ENCODE results near the gene CPVL. TPM values are rescaled to one million over a fixed set of nuclear protein-coding genes. Genes with fewer than 3 reads are reported as not detected.

The CPVL gene
- total and polyA plus RNA-seq, 2 of the 8 experiments (the other 6 are each of a cell fraction or from before 2014, with no cell fraction given): 40.0 to 55.0 TPM

DNA sequence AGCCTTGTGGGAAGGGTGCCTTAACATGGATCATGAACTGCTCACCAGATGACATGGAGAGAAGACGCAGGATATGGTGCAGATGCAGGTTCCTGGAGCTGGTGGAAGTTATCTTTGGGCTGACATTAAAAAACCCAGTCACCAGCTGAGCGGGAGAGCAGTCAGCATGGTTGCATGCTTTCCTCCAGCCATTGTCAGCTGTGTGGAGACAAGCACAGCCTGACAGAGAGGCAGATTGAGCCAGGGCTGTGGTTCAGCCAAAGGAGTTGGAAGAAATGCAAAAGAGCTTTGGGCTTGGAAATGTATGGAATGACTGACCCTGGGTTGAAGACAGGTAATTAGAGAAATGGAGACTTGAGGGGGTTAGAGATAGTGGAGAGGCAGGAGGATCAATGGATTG is 79.7 kb downstream of the CPVL start:
- no peaks in the 10 kb centered on the region; the same call in 1 of the 2 replicates for H3K23me2 ChIP-seq (ENCODE audit: low read depth, low read length)
- H3K18ac ChIP-seq (ENCODE audit: extremely low read depth, low read length): no peak overlapping the region
- no peak overlapping the region for H3K4me2 ChIP-seq (ENCODE audit: insufficient read depth in 1 of 2, low read depth in 2 of 2, low read length in 2 of 2)
- H3K27me3 ChIP-seq (replicated peaks in 1 of 4; ENCODE audit: control insufficient read depth in 3 of 4, extremely low read depth in 1 of 4, insufficient read depth in 3 of 4, low read length in 3 of 4): no peaks in the 10 kb centered on the region
- H2AFZ ChIP-seq (ENCODE audit: low read length): no peak overlapping the region
- no peak overlapping the region for H3K4ac ChIP-seq (replicated peaks; ENCODE audit: insufficient read length, low read depth, low read length)
- H2BK5ac ChIP-seq (ENCODE audit: low read depth, low read length): no peak overlapping the region
- H2BK120ac ChIP-seq (replicated peaks; ENCODE audit: low read depth, low read length): no peak overlapping the region
- H3K4me1 ChIP-seq (replicated peaks in 1 of 4; ENCODE audit: control insufficient read depth in 3 of 4, insufficient read depth in 4 of 4, low read length in 3 of 4): 0 out of 7 replicates have a peak, but pooled peaks cover 0 to 2% (median 0%) of the 10 kb centered on the region in 4 experiments
- no peak overlapping the region for H3K56ac ChIP-seq (replicated peaks; ENCODE audit: insufficient read length, low read depth, low read length)
- H2BK12ac ChIP-seq (ENCODE audit: low read depth, low read length): no peak overlapping the region
- H3K36me3 ChIP-seq (ENCODE audit: control insufficient read depth in 2 of 4, insufficient read depth in 4 of 4, low read length in 3 of 4): no peaks in the 10 kb centered on the region; a peak in 1 of 8 replicates
- H3K14ac ChIP-seq (ENCODE audit: insufficient read length): no peak overlapping the region
- ChIA-PET POLR2A (ENCODE audit: partially characterized antibody) (no interaction called here), CTCF (ENCODE audit: partially characterized antibody) (interaction anchor here (0.6 to 1.7 kb wide), 6 partner anchors 22 to 144 kb away, joined by 3 to 6 read pairs (median 3); no protein-coding TSS in a partner anchor)
- H3K4me3 ChIP-seq (ENCODE audit: extremely low read depth in 1 of 4, insufficient read depth in 2 of 4, low read depth in 3 of 4, low read length in 4 of 4): no peak overlapping the region
- no peak overlapping the region for H4K5ac ChIP-seq (ENCODE audit: insufficient read length, low read depth, low read length)
- H2AK5ac ChIP-seq (ENCODE audit: low read depth, low read length): no peak overlapping the region
- no peak overlapping the region for H4K91ac ChIP-seq (replicated peaks; ENCODE audit: insufficient read length, low read length)
- no peaks in the 10 kb centered on the region for H3K79me2 ChIP-seq (ENCODE audit: control insufficient read depth in 1 of 2, insufficient read depth in 2 of 2, low read length in 2 of 2)
- DNase-seq (ENCODE audit: low read depth in 1 of 2, low spot score in 2 of 2) (no peak), FAIRE-seq (no peak)
- no peaks in the 10 kb centered on the region for H3K9me3 ChIP-seq (ENCODE audit: insufficient read depth in 2 of 2, low read depth in 1 of 2, low read length in 1 of 2)
- H3K27ac ChIP-seq (ENCODE audit: low read depth, low read length): no peak overlapping the region
- H2BK15ac ChIP-seq (ENCODE audit: low read length): no peak overlapping the region
- no peak overlapping the region for H3K23ac ChIP-seq (ENCODE audit: insufficient read length)
- H4K8ac ChIP-seq (ENCODE audit: extremely low read depth, insufficient read depth, low read length): no peak overlapping the region
- no peaks in the 10 kb centered on the region for H3K79me1 ChIP-seq (ENCODE audit: low read depth, low read length)
- no peaks in the 10 kb centered on the region for H4K20me1 ChIP-seq (replicated peaks in 1 of 2; ENCODE audit: control insufficient read depth in 1 of 2, insufficient read depth in 2 of 2, low read length in 2 of 2)
- no peak overlapping the region for H2BK20ac ChIP-seq (ENCODE audit: low read length)
- 93% methylated on average over 2 of the region's 2 CpGs; no CpG with 5 or more reads in 1 of the 2 experiments for WGBS, 2 experiments (ENCODE audit: extremely low coverage in 1 of 2, insufficient coverage in 1 of 2, insufficient read length in 1 of 2, insufficient replicate concordance in 2 of 2, low coverage in 1 of 2, low lambda C conversion rate in 2 of 2, missing lambda C conversion rate in 1 of 2)
- H3K9ac ChIP-seq (replicated peaks in 1 of 4; ENCODE audit: extremely low read depth in 1 of 4, low read depth in 3 of 4, low read length in 3 of 4): no peak overlapping the region
- TF ChIP-seq SUZ12 (IDR thresholded peaks at IDR 0.05; ENCODE audit: low read length): no peak
- no peak for TF ChIP-seq SP2 (IDR thresholded peaks at IDR 0.05; ENCODE audit: low read length)
- no peak for TF ChIP-seq YY1 (IDR thresholded peaks at IDR 0.05; ENCODE audit: low read depth, low read length)
- no peak for TF ChIP-seq RNF2 (IDR thresholded peaks at IDR 0.05; ENCODE audit: borderline replicate concordance, low read depth, low read length, missing control alignments, poor library complexity, severe bottlenecking)
- no peak for TF ChIP-seq SP1 (IDR thresholded peaks at IDR 0.05; ENCODE audit: low read depth, low read length)
- TF ChIP-seq, protein P1, sequence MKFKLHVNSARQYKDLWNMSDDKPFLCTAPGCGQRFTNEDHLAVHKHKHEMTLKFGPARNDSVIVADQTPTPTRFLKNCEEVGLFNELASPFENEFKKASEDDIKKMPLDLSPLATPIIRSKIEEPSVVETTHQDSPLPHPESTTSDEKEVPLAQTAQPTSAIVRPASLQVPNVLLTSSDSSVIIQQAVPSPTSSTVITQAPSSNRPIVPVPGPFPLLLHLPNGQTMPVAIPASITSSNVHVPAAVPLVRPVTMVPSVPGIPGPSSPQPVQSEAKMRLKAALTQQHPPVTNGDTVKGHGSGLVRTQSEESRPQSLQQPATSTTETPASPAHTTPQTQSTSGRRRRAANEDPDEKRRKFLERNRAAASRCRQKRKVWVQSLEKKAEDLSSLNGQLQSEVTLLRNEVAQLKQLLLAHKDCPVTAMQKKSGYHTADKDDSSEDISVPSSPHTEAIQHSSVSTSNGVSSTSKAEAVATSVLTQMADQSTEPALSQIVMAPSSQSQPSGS (IDR thresholded peaks at IDR 0.05; ENCODE audit: low read length): no peak
- no peak for TF ChIP-seq BCL11A (IDR thresholded peaks at IDR 0.05; ENCODE audit: low read depth in 2 of 2, low read length in 2 of 2)
- no peak for TF ChIP-seq CREB1 (IDR thresholded peaks at IDR 0.05)
- no peak for TF ChIP-seq EZH2 (IDR thresholded peaks at IDR 0.05; ENCODE audit: low read depth, low read length, severe bottlenecking)
- no peak for TF ChIP-seq EP300 (IDR thresholded peaks at IDR 0.05; ENCODE audit: borderline replicate concordance in 1 of 2, low read depth in 2 of 2, low read length in 2 of 2)
- no peak for TF ChIP-seq CEBPB (IDR thresholded peaks at IDR 0.05; ENCODE audit: low read depth, low read length)
- no peak for TF ChIP-seq ATF3 (IDR thresholded peaks at IDR 0.05; ENCODE audit: insufficient read depth, low read depth, low read length)

All from H1 (cell line).